ENCODE results near the gene LCMT1. TPM values are rescaled to one million over a fixed set of nuclear protein-coding genes. Genes with fewer than 3 reads are reported as not detected.

Gene LCMT1
- total RNA-seq, 4 donors from 2014 or later, result 10.8 to 24.5 (median 18.0) TPM

DNA sequence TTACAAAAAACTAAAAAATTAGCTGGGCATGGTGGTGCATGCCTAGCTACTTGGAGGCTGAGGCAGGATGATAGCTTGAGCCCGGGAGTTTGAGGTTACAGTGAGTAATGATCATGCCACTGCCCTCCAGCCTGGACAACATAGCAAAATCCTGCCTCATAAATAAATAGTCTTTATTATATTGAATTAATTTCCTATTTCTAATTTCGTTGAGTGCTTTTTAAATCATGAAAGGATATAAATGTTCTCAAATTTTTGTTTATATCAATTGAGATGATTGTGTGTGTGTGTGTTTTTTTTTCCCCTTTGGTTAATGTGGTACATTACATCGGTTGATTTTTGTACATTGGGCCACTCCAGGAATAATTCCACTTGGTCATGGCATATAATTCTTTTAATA is 73.2 kb downstream of the LCMT1 start:
- WGBS, result 75% methylated on average over 3 of the region's 3 CpGs
- no peaks in the 10 kb centered on the region for H3K27me3 ChIP-seq
- no peak for DNase-seq (ENCODE audit: extremely low spot score)
- H3K9me3 ChIP-seq, result no peaks in the 10 kb centered on the region
- H3K36me3 ChIP-seq, result peaks cover 0 to 5% (median 0%) of the 10 kb centered on the region in 4 donors
- intact Hi-C loops (cut with DNase I), result no loop called here
- H3K4me1 ChIP-seq, result no peaks in the 10 kb centered on the region
- TF ChIP-seq POLR2AphosphoS5 (IDR thresholded peaks at IDR 0.05) (no peak), POLR2A (IDR thresholded peaks at IDR 0.05; ENCODE audit: low read depth) (no peak), EP300 (IDR thresholded peaks at IDR 0.05) (no peak)
- TF ChIP-seq, protein P1, sequence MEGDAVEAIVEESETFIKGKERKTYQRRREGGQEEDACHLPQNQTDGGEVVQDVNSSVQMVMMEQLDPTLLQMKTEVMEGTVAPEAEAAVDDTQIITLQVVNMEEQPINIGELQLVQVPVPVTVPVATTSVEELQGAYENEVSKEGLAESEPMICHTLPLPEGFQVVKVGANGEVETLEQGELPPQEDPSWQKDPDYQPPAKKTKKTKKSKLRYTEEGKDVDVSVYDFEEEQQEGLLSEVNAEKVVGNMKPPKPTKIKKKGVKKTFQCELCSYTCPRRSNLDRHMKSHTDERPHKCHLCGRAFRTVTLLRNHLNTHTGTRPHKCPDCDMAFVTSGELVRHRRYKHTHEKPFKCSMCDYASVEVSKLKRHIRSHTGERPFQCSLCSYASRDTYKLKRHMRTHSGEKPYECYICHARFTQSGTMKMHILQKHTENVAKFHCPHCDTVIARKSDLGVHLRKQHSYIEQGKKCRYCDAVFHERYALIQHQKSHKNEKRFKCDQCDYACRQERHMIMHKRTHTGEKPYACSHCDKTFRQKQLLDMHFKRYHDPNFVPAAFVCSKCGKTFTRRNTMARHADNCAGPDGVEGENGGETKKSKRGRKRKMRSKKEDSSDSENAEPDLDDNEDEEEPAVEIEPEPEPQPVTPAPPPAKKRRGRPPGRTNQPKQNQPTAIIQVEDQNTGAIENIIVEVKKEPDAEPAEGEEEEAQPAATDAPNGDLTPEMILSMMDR (IDR thresholded peaks at IDR 0.05), result no peak
- H3K27ac ChIP-seq (replicated peaks in 1 of 4), result no peak overlapping the region
- no peak overlapping the region for H3K4me3 ChIP-seq

DNA sequence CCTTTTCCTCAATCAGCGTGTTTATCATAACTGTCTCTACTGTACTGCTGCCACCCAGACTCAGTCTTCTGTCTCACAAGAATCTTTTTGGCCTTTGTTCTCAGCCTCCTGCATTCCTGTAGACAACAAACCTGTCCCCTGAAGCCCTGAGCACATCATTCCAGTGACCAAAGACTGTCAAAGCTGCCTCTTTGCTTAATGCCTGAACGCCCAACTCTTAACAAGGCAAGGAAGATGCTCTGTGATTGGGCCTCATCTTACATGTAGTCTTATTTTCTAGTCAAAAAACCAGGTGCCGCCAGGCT is 75.9 kb downstream of the LCMT1 start:
- H3K4me3 ChIP-seq, result no peak overlapping the region
- no peak overlapping the region for H3K27ac ChIP-seq (replicated peaks in 1 of 4)
- no peaks in the 10 kb centered on the region for H3K36me3 ChIP-seq
- no peak for DNase-seq (ENCODE audit: extremely low spot score)
- H3K9me3 ChIP-seq, result no peaks in the 10 kb centered on the region
- H3K27me3 ChIP-seq, result no peaks in the 10 kb centered on the region
- TF ChIP-seq POLR2AphosphoS5 (IDR thresholded peaks at IDR 0.05) (no peak), EP300 (IDR thresholded peaks at IDR 0.05) (no peak), POLR2A (IDR thresholded peaks at IDR 0.05; ENCODE audit: low read depth) (no peak)
- TF ChIP-seq, protein P1 (IDR thresholded peaks at IDR 0.05), result no peak
- 94% methylated on average over 3 of the region's 3 CpGs for WGBS
- H3K4me1 ChIP-seq, result no peaks in the 10 kb centered on the region
- intact Hi-C loops (cut with DNase I), result no loop called here

DNA sequence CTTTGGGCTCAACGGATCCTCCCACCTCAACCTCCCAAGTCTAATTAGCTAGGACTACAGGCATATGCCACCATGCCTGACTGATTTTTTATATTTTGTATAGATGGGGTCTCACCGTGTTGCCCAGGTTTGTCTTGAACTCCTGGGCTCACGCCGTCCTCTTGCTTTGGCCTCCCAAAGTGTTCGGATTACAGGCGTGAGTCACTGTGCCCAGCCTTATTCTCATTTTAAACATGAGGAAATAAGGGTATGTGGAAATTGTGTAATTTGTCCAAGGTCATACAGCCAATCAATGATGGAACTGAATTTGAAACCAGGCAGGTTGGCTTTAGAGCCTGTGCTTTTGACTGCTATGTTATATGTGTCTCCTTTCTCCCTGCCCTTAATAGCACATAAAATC is 77.8 kb downstream of the LCMT1 start:
- no peaks in the 10 kb centered on the region for H3K9me3 ChIP-seq
- TF ChIP-seq POLR2AphosphoS5 (IDR thresholded peaks at IDR 0.05) (no peak), EP300 (IDR thresholded peaks at IDR 0.05) (no peak), POLR2A (IDR thresholded peaks at IDR 0.05; ENCODE audit: low read depth) (no peak)
- TF ChIP-seq, protein P1 (IDR thresholded peaks at IDR 0.05), result no peak
- H3K27ac ChIP-seq (replicated peaks in 1 of 4), result no peak overlapping the region
- no peaks in the 10 kb centered on the region for H3K27me3 ChIP-seq
- 90% methylated on average over 6 of the region's 6 CpGs for WGBS
- H3K4me1 ChIP-seq, result no peaks in the 10 kb centered on the region
- no peaks in the 10 kb centered on the region for H3K36me3 ChIP-seq
- no peak overlapping the region for H3K4me3 ChIP-seq
- no peak for DNase-seq (ENCODE audit: extremely low spot score)
- intact Hi-C loops (cut with DNase I), result no loop called here

DNA sequence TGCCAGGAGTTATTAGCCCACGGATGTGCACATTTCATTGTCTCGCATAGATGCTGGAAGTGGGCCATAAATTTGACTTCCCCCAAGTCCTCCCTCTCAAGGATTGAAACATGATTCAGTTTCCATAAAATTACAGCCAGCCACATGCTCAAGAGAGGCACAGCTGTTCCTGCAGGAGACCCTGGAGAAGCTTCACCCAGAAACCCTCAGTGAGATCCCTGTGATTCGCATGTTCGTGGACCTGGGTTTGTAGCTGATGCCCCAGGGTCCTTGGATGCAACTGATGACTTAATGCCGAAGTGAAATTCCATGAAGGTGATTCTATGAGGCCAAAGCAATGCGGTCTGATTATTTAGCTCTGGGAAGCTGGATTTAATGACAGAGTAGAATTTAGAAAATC is 80.6 kb downstream of the LCMT1 start:
- 71% methylated on average over 6 of the region's 6 CpGs for WGBS
- Histone ChIP-seq H3K4me1 (no peaks in the 10 kb centered on the region), H3K9me3 (no peaks in the 10 kb centered on the region), H3K4me3 (no peak overlapping the region), H3K27ac (replicated peaks in 1 of 4) (no peak overlapping the region), H3K36me3 (no peaks in the 10 kb centered on the region), H3K27me3 (no peaks in the 10 kb centered on the region)
- intact Hi-C loops (cut with DNase I), result no loop called here
- no peak for TF ChIP-seq POLR2AphosphoS5 (IDR thresholded peaks at IDR 0.05)
- TF ChIP-seq, protein P1 (IDR thresholded peaks at IDR 0.05), result no peak
- TF ChIP-seq EP300 (IDR thresholded peaks at IDR 0.05), result no peak
- no peak for TF ChIP-seq POLR2A (IDR thresholded peaks at IDR 0.05; ENCODE audit: low read depth)
- no peak for DNase-seq (ENCODE audit: extremely low spot score)

DNA sequence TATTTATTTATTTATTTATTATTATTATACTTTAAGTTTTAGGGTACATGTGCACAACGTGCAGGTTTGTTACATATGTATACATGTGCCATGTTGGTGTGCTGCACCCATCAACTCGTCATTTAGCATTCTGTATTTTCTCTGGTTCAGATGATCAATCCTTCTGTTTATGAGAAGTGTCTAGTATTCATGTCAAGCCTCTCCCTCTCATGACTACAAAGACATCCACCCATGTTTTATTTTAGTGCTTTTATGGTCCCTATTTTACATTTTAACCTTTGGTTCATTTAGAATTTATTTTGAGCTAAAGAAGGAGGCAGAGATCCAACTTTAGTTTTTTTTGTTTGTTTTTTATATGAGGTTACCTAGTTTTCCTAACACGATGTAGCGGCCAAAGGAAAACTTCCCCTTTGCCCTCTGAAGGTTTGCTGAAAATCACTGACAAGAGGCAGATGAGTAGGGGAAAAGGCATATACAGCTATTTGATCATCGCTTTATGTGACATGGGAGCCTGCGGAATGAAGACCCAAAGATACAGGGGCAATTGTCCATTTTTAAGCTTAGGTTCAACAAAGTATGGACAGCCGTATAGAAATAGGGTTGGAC is 82.8 kb downstream of the LCMT1 start:
- H3K36me3 ChIP-seq, result no peaks in the 10 kb centered on the region
- TF ChIP-seq, protein P1 (IDR thresholded peaks at IDR 0.05), result no peak
- TF ChIP-seq POLR2A (IDR thresholded peaks at IDR 0.05; ENCODE audit: low read depth), result no peak
- H3K9me3 ChIP-seq, result no peaks in the 10 kb centered on the region
- intact Hi-C loops (cut with DNase I), result no loop called here
- no peaks in the 10 kb centered on the region for H3K27me3 ChIP-seq
- no peak overlapping the region for H3K4me3 ChIP-seq
- no peak overlapping the region for H3K27ac ChIP-seq (replicated peaks in 1 of 4)
- WGBS, result 85% methylated on average over 7 of the region's 7 CpGs
- H3K4me1 ChIP-seq, result no peaks in the 10 kb centered on the region
- DNase-seq (ENCODE audit: extremely low spot score), result no peak

Data from esophagus muscularis mucosa (tissue), 4 donors.